ENCODE data around the gene ARID1B.

Gene ARID1B

DNA sequence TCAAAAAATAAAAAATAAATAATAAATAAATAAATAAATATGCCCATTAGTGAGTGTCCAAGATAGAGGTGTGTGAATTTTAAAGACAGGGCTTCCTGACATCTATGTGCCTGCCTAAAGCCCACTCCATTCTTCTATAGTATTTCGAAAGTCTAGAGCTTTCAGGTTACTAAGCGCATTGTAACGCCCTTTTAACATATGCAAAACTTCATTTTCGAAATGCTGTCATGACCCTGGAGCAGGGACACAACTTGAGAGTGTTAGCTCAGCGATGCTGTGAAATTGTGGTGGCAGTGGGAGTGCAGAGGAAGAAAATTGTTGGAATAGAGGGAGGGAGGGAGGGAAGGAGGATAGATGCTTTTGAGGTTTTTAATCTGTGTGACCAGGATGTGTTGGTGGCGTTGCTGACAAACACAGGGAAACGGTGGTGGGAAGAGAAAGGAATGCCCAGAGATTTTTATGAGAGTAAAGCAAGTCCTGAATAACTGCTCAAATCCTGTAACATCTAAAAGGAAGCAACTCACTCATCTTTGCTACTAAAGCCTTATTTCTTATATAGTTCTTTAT is 169.3 kb downstream of the ARID1B start:
- DNase-seq, result no peak

DNA sequence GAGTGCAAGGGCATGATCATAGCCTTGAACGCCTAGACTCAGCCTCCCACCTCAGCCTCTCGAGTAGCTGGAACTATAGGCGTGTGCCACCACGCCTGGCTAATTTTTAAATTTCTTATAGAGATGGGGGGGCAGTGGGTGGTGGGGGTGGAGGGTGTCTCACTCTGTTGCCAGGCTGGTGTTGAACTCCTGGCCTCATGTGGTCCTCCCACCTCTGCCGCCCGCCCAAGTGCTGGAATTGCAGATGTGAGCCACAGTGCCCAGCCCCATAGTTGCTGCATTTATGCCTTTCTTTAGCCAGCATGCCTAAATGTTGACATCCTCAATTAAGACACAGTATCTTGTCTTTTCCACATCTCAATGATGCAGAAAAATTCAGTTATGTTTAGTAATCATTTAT is 171.1 kb downstream of the ARID1B start:
- DNase-seq, result no peak

DNA sequence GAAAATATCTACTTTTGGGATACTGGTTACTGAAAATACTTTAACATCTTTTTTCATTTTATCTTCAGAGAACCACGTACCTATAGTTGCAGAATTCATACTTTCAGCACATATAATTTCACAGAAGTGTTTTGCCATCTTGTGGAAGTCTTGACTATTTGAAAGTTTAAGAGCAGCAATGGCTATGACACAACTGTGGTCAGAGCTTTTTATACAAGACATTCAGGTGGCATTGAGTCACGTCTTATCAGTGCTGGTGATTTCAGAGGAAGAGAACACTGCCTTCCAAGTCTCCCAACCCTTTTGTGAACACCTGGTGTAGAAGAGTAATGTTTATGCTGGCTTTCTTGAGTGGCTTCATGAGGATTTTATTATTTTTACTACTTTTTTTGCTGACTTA is 171.6 kb downstream of the ARID1B start:
- no peak for DNase-seq

DNA sequence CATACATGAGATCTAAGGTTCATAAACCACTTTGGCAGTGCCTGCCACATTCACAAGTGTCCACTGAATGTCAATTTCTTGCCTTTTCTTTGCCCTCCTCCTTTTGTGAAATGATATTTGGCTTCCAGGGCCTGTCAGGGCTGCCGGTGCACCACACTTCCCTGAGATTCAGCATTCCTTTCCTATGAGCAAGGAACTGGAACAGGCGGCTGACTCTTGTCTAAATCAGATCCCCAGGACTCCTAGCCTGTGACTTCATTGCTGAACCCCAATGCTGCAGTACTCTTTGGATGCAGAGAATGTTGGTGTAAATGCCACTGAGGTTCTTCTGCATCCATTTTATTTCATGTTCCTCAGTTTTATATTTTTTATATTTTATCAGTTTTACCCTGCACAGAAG is 172.2 kb downstream of the ARID1B start:
- no peak for DNase-seq

DNA sequence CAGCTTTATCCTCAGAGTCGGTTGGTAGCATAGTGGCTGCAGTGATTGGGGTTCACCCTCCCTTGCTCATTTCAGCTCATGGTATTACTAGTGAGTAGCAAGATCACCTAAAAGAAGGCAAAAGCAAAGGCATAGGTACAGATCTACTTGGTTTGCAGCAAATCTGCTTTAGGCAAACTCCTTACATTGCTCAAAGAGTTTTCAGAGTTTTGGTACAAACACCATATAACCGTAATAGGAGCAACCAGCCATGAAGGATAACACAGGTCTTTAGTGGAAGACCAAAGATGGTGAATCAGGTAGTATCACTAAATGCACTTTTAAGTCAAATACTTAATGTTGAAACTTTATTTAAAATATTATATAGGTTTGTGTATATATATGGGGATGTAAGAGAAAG is 172.9 kb downstream of the ARID1B start:
- no peak for DNase-seq

DNA sequence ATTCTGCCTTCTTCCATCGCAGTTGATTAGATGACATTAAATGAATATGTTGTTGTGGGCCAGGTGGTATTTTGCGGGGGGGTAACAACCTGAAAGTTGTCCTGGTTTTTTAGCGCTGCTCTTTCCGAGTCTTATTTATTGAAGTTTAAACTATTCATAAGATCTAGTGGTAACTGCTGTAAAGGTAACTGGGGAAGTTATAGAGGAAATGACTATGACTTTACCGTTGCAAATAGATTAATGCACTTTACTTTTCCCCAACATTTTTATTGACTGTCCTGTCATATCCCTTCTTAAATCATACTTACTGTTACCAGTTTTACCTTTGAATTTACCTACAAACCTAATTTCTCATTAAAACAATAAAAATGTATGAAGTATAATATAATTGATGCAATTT is 173.4 kb downstream of the ARID1B start:
- no peak for DNase-seq

DNA sequence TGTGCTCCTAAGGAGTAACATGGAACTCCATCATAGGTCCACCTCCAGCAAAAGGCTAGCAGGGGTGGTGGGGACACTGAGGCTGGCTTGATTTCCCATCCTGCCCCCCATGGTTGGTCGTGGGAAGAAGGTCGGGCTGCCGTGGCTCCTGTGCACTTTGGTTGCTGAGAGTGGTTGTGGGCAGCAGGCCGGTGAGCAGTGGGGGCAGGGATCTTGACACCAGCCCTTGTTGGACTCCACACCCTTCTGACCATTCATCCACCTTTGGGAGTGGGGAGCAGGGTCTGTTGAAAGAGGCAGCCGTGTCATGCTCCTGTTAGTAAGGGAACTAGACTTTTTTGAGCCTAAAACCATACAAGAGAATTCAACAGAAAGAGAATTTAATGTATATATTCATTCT is 175.2 kb downstream of the ARID1B start:
- DNase-seq, result no peak

DNA sequence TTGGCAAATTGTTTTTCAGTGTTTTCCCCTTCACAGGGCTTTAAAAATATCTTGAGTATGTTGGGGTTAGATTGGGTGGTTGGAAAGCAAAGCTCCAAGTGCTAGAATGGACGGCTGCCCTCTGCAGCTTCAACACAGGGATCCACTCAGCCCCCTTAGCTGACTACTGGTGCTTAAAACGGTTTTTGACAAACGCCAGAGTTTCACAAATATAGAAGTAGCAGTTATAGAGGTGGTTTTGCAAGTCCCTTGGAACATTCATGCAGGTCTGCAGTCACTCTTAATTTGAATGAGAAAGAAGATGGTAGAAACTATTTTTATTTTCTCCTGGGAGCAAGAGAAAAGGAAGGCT is 175.9 kb downstream of the ARID1B start:
- no peak for DNase-seq

DNA sequence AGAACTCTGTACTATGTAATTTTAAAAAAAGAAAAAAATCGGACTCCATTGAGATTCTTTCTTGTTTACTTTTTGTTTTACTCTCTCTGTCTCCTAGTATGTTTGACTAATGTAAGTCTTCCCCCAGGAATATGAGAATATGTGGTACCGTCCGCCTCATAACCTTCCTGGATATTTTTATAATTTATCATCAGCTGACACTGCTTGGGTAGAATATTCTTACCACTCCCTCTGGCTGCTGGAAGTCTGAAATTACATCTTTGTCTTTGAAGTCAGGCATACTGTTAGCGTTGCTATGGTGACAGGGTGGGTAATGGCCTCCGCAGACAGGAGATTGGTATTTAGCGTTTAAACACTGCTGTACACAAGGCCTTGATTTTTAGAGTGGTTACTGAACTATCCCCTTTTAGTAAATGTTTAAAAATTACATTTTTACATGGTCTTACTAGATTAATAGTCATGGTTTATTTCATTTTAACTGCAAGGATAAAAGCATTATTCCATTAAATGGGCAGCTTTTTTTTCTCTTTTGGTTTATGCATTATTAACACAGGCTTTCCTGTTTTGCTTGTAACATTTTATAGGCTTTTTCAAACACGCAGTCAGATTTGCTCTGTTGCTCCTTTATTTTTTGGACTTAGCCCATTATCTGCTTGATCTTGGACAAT is 176.4 kb downstream of the ARID1B start:
- no peak for DNase-seq

DNA sequence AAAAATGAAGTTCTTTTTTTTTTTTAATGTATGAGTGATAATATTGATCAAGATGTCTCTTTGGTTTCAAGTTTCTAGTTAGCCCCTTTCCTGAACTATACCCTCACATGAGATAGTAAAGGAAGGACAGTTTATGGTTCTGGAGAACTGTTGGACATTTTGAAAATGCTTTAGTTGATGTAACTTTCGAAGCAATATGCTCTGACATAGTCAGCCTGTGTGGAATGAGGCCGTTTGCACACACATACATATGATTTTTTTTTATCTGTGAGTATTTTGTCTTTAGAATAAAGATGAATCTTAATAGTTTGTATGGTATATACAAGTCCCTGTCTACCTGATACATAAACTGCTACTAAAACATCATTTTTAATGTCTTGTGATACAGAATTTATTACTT is 177.0 kb downstream of the ARID1B start:
- DNase-seq, result no peak

DNA sequence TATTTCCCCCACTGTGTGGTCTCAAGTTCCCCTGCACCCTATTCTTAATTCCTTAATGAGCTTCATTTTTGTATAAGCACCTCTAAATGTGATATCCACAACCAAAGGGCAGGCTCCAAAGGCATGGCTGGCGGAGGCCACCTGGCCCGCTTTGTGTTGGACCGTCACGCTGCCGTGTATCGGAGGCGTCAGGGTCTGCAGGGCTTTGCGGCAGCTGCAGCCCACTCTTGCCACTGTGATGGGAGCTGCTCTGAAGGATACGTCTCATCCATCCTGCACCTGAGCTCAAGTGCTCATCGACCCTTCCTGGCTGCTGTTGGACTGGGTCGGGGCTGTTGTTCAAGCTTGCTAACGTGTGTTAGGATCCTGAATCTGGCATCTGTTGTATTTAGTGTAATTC is 177.6 kb downstream of the ARID1B start:
- DNase-seq, result no peak

DNA sequence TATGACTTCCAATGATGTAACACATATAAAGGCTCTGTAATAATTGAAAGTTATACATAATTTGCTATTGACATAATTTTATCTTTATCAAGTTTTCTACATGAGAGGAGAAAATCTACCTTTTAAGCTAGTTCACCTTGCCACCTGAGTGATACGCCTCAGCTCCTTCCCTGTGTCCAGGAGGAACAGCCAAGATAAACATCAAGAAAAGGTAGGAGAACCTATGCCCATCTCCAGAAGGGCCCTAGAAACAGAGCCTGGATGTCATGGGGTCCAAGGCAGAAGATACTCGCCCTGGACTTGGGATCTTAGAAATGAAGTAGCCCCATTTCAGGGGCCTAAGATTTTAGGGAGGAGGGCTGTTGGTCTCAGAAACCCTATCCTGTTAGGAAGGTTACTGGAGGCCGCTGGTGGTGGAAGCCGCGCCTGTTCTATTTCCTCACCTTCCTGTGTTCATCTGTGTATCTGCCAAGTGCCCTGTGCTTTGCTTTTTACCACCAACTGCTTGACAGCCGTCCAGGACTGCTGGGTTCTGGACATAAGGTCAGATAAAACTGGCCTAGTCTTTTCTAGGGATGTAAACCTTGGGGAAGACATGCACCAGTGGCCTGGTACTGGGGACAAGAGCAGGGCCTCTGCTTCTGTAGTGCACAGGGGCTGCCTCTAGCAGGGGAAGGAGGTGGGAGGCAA is 178.5 kb downstream of the ARID1B start:
- no peak for DNase-seq

DNA sequence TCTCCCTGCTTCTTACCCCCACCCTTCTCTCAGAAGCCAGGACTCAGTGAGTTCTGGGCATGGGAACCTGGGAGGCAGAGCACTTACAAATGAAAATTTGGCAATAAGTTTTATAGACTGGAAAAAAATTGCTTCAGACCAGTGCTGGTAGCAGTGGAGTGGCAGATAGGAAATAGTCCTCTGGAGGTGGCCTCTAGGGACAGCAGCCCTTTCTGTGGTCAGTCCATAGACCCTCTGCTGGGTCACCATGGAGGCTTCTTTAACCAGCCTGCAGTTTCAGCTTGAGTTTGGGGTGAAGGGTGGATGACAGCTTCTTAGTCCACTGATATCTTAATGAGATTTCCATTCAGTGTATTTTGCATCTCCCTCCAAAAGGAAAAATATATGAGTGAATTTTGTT is 179.1 kb downstream of the ARID1B start:
- no peak for DNase-seq

DNA sequence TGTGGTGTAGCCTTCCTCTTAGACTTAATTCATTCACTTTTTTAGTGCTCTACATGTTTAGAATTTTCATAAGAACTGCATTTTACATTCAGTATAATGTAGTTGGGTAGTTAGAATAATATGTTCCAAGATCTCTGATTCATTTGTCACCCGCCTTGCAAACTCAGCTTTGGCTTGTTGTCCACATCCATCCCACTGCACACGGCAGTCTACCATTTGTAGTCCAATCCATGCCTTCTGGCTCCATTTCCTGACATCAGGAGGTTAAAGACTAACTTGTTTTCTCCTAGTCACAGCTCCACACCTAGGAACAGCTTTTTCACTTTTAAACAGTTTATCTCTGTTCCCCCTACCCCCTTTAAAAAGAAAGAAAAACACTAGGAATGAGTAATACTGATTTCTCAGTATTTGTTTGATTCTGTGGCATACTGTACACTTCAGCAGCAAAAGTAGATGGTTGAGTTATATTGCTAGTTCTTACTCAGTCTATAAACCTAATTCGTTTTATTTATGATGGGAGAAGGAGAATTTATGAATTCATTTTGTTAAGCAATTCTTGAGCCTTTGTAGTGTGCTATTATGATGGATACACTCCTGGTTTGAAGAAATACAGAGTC is 180.9 kb downstream of the ARID1B start:
- no peak for DNase-seq

DNA sequence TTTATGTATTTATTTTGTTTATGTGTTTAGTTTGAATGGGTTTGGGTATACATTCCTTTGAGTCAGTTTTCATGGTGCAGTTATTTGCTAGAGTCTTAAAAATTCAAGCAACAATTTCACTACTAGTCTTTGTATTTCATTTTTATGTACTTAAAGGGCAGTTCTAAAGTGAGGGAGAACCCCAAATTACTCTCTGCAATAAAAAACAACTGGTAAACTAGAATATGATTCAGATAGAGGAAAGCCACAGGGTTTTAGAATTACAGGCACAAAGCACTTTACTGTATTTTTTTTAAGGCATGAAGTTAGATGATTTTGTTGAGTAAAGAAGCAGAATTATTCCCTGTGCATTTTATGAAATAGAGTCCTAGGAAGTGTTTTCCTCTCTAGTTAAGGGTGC is 183.3 kb downstream of the ARID1B start:
- DNase-seq, result no peak

DNA sequence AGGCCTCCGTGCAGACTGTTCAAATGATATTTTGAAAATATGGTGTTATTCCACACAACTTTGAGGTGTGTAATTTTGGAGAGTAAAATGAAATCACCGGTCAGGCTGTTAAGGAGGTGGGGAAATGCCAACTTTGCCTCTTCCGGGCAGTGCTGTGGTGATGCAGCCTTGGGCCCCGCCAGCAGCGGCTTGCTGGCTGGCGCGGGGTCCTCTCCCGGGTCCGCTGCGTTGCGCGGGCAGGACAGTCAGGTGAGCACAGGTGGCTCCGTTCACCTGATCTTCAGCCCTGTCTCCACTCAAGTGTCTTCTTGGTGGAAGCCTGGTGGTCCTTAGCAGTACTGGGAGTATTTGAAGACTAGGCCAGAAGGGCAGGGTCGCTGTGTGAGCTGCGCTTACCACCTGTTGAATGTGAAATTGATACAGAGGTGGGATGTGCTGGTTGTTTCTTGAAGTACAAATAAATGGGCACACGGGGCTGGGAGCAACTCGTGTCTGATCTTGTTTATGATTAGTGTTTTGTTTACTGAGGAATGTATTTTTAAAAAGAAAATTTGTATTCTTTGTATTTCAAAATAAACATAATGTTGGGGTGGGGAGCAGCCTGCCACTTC is 184.2 kb downstream of the ARID1B start:
- DNase-seq, result no peak

DNA sequence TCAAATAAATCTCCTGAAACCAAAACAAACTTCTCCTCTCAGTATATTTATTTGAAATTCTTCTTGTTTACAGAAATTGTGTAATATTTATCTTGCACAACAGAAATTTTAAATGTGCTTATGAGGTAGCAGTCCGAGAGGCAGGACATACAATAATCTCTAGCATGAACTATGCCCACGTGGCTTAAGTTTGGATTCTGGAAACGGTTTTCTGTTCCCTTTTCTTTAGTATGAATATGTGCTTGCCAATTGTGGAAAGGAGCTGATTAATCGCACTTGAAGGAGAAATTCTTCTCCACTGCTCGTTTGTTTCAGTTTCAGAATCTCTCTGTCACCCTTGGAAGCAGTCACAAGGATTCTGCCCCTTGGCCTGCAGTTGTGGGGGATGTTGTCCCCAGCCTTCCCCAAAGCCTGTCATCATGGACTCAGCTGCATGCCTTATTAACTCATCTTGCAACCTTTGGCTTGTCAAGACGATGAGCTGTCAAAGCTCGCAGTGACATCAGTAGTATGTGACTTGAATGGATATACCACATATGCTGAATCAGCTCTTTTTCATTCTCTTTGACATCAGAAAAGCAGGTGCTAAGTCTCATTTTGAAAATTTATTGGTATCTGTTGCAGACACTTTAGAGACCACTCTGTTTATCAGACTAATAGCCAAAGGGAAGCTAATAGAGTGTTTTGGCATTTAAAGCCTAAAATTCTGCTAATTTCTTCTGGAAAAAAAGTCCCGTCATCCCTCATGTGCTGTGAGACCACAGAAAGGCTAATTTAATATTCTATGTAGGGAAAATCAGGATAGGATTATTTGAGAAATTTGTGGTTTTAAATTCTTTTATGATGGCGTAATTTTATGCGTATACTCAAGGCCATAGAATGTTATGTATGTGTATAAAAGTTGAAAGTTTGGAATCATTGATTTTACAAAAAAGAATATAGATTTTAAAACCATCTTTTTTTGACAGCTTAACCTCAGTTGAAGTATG is 186.8 kb downstream of the ARID1B start:
- DNase-seq, result no peak

DNA sequence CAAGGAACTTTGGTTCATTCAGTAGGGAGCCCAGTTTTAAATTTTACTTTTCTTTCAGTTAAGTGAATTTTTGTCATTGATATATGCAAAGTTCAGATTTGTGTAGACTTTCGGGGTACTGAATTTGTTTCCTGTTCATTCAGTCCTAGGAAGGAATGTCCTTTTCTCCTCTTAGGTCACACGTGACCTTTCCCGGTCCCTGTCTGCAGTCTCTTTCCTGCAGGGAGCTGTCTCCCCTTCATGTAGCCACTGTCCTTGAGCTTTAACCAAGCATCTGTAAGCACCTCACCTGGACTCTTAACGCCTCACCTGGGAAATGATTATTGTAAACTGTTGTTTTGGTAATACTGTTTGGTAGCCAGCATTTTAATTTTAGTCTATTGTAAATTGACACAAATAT is 190.7 kb downstream of the ARID1B start:
- no peak for DNase-seq

DNA sequence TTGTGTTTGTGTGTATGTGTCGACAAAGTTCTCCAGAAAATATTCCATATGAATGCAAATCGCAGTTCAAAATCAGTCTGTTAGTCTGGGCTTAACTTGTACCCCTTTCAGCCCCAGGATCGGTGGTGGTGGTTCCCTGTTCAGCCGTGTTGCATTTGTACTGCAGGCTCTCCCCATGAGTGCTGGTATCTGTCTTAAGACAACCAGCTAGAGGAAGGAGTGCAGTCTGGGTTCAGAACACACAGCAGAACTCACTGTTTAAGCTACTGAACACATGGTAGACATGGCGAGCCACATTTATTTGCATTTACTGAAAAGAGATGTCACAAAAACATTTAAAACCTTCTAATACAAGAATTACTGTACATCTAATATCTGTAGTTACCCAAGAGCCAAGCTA is 192.1 kb downstream of the ARID1B start:
- no peak for DNase-seq

DNA sequence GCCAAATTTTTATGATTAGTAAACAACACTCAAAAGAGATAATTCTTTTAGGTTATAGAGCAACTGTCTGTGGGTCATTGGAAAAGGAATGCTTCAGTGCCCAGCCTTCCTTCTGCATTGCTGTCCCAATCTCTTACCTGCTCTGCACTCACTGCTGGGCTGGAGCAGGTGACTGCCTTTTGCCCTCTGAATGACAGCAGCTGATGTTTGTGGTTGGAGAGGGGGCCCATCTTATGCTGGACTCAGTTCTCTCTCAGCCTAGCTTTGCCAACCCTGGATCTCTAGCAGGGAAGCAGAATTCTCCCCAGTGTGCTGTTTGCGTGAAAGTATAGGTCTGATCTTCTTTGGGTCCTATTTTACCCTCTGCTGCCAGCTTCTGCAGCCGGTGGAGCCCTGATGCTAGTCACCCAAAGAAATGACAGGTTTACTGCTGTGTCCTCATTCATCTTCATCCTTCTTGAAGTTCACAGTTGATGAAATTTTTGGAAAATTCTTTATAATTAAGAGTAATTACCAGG is 193.5 kb downstream of the ARID1B start:
- no peak for DNase-seq

DNA sequence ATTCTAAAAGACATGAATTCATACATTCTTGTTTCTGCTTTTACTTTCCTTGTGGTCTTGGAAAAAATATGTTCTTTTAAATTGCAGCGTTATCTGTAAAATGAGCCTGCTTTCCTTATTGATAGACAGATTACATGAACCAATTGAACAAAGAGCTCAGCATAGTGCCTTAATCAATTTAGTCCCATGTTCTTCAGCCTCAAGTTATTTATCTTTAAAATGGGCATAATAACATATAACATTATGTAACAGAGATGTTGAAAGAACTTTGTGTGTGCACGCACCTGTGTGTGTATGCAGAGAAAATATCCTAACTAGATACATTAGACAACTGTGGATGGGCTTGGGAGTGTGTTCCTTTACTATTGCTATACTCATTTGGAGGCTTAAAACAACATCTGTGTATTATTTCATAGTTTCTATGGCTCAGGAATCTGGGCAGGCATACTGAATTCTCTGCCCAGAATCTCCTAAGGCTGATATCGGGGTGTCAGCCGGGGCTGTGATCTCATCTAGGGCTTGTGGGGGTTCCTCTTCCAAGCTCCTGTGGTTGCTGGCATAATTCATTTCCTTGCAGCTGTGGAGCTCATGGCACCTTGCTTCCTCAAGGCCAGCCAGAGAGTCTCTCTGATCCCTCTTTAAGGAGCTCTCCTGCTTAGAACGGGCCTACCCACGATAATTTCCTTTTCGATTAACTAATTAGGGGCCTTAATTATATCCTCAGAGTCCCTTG is 194.1 kb downstream of the ARID1B start:
- DNase-seq, result no peak

DNA sequence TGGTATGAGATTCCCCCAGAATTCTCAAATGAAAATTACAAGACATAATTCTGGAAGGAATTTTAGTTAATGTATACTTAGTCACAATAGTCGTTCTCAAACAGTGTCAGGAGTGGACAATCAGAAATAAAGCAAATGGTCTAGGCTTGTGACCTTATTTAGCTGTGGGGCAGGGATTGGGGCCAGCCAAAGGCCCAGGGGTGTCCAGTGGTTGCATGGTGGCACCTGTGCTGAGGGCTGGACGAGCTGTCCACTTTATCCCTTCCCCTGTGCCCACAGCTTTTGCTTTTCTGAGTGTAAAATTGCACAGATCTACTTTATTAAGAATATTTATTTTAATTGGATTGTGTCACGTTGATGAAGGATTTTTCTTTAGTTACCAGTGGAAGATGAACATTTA is 195.0 kb downstream of the ARID1B start:
- no peak for DNase-seq

Measured in T-helper 9 cell (primary cell).